ENCODE data around the gene MOCS2.

- no peak for TF ChIP-seq RAD21 (IDR thresholded peaks at IDR 0.05; ENCODE audit: low read depth)
- TF ChIP-seq TAF1 (IDR thresholded peaks at IDR 0.05; ENCODE audit: low read depth), result no peak
- no peak for TF ChIP-seq USF1 (IDR thresholded peaks at IDR 0.05)
- TF ChIP-seq FOXM1 (IDR thresholded peaks at IDR 0.05; ENCODE audit: borderline replicate concordance, low read depth), result no peak
- no peak for TF ChIP-seq MAX (IDR thresholded peaks at IDR 0.05)
- TF ChIP-seq EP300 (IDR thresholded peaks at IDR 0.05; ENCODE audit: borderline replicate concordance), result no peak
These were observed 508 bp downstream of the MOCS2 start for GRCh38 chr5:53109056-53109442.

Measured in Ishikawa (cell line).